ENCODE measurements around the gene CPNE4.

Gene CPNE4

DNA sequence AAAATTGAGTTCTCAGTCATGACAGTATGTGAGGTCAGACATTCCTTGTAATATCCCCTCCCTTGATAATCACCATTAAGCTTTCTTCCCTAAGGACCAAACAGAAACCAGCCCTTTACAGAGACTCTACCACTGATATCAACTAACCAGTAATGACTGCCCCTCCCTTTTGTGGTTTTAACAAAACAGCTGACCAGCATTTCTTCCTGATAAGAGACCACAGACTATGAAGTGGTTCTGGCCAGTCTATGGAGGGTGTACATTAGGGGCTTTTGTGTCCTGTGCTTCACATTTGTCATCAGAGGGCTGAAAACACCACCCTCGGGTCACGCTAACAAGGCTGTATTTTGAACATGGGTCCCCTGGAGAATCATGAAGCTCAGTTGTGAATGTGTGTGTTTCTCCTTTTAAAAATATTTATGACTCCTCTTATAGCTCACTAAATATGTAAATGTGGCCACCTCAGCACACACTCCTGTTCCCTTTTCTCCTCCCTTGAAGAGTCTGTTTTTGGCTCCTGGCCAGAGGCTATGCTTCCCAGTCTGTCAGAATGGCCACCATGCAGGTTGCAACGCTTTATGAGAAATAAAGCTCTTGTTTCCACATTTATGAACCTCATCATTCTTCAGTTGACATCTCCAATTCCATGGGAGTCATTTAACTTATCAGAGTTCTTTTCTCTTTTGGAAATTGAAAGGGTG is 239.3 kb downstream of the CPNE4 start:
- no peak for DNase-seq

- DNase-seq: peak in 1 of 2 experiments; percentile 56
Measured at GRCh38 chr3:131794766-131795388, 239.9 kb downstream of the CPNE4 start.

DNA sequence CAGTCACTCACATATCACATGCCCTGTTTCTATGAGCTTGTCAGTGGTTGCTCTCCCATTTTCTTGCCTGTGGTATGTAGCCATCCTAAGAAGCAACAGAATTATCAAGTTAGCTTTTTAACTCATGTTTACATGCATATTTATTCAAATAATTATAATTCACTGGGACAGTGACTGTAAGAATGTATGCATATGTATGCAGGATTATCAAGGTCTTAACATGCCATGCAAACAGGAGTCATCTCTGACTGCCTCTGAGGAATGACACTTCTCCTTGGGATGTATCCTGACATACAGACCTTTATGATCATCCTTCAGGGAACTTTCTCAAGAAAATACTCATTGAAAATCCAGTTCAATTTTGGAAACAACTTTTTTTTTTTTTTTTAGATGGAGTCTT is 240.9 kb downstream of the CPNE4 start:
- DNase-seq: no peak

GRCh38 chr3:131789188-131789587 is 245.6 kb downstream of the CPNE4 start:
- no peak for DNase-seq

GRCh38 chr3:131786386-131786785 is 248.4 kb downstream of the CPNE4 start:
- no peak for DNase-seq

DNA sequence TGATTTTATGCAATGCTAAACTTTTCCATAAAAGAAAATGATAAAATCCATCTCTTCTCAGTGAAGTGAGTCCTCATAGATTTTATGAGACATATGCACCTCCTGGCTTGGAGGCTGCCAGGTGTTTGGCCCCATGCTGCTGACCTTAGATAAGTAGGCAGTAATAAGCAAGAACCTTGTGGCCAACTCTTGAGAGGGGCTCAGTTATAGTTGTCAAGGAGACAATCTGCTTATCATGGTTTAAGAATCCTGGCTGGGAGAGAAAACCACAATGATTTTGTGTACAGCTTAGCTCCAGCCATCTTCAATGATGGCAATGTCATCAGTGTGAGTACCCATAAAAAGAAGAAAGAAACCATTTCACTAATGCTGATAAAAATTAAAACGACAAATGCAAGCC is 252.1 kb downstream of the CPNE4 start:
- no peak for DNase-seq

GRCh38 chr3:131778526-131778925 is 256.3 kb downstream of the CPNE4 start:
- DNase-seq: no peak

GRCh38 chr3:131775650-131776049 is 259.2 kb downstream of the CPNE4 start:
- DNase-seq: no peak

DNA sequence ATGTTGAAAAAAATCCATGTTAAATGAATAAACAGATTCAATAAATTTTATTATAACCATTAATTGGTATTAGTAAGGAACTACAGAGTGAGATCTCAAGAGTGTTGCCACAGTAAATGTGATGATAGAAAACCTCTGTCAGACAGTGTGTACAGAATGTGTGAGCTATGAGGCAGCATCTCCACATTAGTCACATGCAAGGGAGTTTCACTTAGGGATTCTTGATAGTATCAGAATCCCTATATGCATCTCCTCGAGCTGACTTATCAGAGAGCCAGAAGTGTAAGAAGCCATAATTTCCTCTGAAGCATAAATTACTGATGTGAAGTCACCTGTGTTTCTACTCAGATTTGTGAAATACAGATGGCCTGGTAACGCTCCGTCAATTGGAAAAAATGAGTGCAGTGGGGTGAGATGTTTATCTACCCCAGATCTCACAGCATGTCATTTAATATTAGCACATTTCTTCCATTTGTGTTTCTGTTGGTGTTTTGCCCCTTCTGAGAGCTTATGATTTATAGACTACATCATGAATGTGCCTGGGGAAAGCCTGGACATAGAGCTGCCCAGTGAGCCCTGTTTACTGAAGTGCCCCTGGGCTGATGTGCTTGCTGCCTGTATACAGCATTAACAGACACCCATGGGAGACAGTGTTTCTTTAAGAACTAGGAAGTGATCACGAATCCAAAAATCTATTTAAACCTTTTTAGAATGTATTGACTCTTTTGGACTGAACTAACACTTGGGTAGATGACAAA is 262.4 kb downstream of the CPNE4 start:
- DNase-seq: no peak

DNA sequence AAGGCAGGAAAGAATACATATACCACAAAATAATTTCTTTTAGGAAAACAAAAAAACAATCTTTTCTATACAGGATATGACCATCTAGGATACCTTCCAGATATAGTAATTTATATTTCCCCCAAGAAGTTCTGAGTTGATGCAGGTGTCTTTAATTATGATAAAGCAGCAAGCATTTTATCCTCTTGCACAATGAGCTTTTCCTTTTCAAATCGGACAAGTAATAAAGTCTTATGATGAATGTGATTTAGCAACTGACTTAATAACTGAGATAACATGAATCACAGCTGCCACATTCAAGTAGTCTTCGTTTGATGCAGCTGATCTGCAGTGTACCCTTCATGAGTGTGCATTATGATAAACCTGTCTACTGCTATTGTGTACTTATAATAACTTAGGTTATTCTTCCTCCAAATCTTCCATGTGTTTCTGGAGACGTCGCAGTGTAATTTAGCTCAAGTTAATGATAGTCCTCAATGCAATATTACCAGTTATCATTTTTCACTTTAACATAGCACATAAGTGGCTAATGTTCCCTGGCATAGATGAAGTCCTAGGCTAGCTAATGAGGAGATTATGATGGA is 271.7 kb downstream of the CPNE4 start:
- DNase-seq: no peak

DNA sequence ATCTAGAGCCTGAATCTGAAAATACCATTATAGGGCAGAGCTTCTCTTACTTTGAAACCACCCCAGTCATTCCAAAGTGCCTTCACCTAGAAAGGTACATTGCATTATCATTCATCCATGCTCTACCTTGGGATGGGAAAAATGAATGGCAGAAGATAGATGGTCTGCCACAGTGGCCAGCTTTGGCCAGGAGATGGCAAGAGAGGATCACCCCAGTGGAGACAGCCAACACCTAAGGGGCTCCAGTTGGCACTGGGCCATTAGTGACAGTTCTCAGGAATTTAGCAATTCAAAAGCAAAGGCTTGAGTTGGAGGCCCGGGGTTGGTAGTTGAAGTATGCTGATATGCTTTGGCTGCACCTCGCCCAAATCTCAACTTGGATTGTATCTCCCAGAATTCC is 278.4 kb downstream of the CPNE4 start:
- no peak for DNase-seq

DNA sequence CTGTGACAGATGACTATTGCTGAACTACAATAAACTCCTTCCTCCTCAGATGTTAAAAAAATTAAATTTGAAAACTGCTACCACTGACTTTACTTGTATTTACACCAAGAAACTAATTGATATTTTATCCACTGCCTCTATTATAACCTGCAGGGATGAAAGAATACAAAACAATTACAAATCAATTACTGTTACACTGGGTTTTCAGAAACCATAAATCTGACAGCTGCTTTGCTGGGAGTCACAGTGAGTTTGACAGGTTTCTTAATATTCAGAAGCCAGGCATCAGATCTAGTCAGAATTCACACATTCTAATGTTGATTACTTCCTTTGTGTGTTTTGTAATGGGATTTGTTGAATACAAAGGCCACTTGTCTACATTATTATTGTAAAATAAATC is 279.4 kb downstream of the CPNE4 start:
- no peak for DNase-seq

DNA sequence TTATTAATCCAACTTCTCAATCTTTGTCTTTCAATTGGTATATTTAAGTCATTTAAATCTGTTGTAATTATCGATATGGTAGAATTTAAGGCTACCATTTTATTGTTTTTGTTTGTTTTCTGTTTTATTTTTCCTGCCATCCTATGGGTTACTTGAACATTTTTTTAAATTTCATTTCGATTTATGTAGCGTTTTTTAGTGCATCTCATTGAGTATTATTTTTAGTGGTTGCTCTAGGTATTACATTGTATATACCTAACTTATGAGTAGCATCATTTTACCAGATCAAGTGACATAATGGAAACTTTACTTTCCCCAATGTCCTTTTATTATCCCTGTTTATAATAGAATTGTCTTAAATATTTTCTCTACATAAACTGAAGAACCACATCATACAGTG is 284.6 kb downstream of the CPNE4 start:
- DNase-seq: no peak

- DNase-seq: no peak
Measured at GRCh38 chr3:131749826-131750225, 285.0 kb downstream of the CPNE4 start.

GRCh38 chr3:131747466-131747865 is 287.3 kb downstream of the CPNE4 start:
- DNase-seq: no peak

DNA sequence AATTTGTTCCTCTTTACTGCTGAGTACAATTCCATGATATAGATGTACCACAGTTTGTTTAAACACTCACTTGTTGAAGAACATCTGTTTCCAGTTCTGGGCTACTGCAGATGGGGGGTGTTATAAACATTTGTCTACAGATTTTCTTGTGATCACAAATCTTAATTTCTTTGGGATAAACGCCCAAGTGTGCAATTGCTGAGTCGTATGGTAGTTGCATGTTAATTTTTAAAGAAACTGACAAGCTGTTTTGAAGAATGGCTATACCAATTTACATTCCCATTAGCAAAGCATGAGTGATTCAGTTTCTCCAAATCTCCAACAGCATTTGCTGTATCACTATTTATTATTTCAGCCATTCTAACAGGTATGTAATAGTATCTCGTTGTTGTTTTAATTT is 290.0 kb downstream of the CPNE4 start:
- DNase-seq: no peak

- no peak for DNase-seq
Measured at GRCh38 chr3:131743126-131743525, 291.7 kb downstream of the CPNE4 start.

GRCh38 chr3:131739211-131739610 is 295.6 kb downstream of the CPNE4 start:
- no peak for DNase-seq

DNA sequence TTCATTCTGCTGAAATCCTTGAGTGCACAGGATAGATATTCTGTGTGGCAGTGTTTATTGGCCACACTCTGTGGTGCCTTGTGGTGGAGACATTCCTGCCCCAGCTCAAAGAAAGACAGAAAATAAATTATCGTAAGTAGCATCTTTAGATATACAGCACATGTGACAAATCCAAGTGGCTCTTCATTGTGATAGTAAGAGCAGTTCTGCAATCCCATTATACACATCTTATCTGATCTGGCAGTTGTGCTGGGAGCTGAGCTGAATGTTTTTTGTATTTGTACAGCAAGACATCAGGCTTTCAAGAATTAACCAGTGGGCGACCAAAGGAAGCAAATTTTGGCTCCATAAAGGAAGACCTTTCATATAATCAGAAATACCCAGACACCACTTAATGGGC is 296.7 kb downstream of the CPNE4 start:
- no peak for DNase-seq

GRCh38 chr3:131735544-131735943 is 299.3 kb downstream of the CPNE4 start:
- no peak for DNase-seq

GRCh38 chr3:131735116-131735515 is 299.7 kb downstream of the CPNE4 start:
- no peak for DNase-seq

- DNase-seq: no peak
Measured at GRCh38 chr3:131733086-131733841, 301.6 kb downstream of the CPNE4 start.

DNA sequence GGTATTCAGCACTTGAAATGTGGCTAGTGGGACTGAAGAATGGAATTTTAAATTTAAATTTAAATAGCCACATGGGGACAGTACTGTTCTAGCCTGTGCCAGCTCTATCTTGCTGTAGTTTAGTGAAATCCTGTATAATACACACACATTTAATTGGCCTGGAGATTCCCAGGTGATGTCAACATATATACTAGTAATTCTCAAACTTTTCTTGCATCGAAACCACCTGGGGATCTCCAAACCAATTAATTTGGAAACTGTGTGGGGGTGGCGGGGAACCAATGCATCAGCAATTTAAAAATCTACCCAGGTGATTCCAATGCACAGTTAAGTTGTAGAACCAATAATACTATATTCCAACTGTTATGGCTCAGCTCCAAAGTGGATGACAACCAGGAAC is 303.1 kb downstream of the CPNE4 start:
- no peak for DNase-seq

Measured in SW 1271 (cell line).